HepG2 (cell line): Measurements from ENCODE around the gene SIMC1.

ENCODE experiments used
- ATF1 ChIP-seq: IDR thresholded peaks from 2 replicates; pipeline ENCODE4 v1.6.1; 2016; ENCODE audit warnings: mild to moderate bottlenecking, control low read depth
- BRCA1 ChIP-seq: sonication (generic); formaldehyde crosslinking; IDR thresholded peaks from 2 replicates; pipeline ENCODE4 v1.4.0; 2020; ENCODE audit warnings: missing genetic modification reagents
- EP300 ChIP-seq, 3 experiments: sonication (generic) in 1 of 3; formaldehyde crosslinking in 1 of 3; IDR thresholded peaks; 2 replicates each; pipeline versions ENCODE4 v1.5.1 to v1.6.1; 2011 to 2020; ENCODE audit warnings: low read depth in 2 of 3, low read length in 2 of 3, borderline replicate concordance in 1 of 3, improper control_type of control experiment in 1 of 3, mild to moderate bottlenecking in 1 of 3, missing genetic modification reagents in 1 of 3, moderate library complexity in 1 of 3
- GABPB1 ChIP-seq: IDR thresholded peaks from 2 replicates; pipeline ENCODE4 v1.6.1; 2016; ENCODE audit warnings: mild to moderate bottlenecking, missing genetic modification reagents, moderate library complexity, missing compliant biosample characterization
- HNRNPH1 ChIP-seq: fragments of 200-400 bp; formaldehyde crosslinking; optimal IDR thresholded peaks from 2 replicates; pipeline ENCODE3; 2017; ENCODE audit warnings: mild to moderate bottlenecking, low read depth, low read length
- IRF1 ChIP-seq: sonication (generic); formaldehyde crosslinking; IDR thresholded peaks from 2 replicates; pipeline ENCODE4 v1.4.0; 2020; ENCODE audit warnings: low read depth, mild to moderate bottlenecking, missing genetic modification reagents
- MAZ ChIP-seq, 2 experiments: sonication (generic) in 1 of 2; formaldehyde crosslinking in 1 of 2; IDR thresholded peaks; 2 replicates each; pipeline versions ENCODE4 v1.5.0 to v1.6.1; 2012 to 2020; ENCODE audit warnings: low read depth in 2 of 2, mild to moderate bottlenecking in 2 of 2, borderline replicate concordance in 1 of 2, improper control_type of control experiment in 1 of 2, low read length in 1 of 2, missing genetic modification reagents in 1 of 2, moderate library complexity in 1 of 2
- NFIB ChIP-seq: sonication (generic); formaldehyde crosslinking; IDR thresholded peaks from 2 replicates; pipeline ENCODE4 v1.9.0; 2021; ENCODE audit warnings: missing genetic modification reagents, mild to moderate bottlenecking, borderline replicate concordance
- YY1 ChIP-seq: IDR thresholded peaks from 2 replicates; pipeline ENCODE4 v1.6.1; 2011; ENCODE audit warnings: low read length, low read depth, moderate library complexity, mild to moderate bottlenecking; ENCODE audit not compliant: insufficient read depth, insufficient replicate concordance
- ZFP82 ChIP-seq: sonication (generic); formaldehyde crosslinking; IDR thresholded peaks from 2 replicates; pipeline ENCODE4 v1.5.1; 2020; ENCODE audit warnings: mild to moderate bottlenecking, missing genetic modification reagents, borderline replicate concordance
- TF ChIP-seq, protein P1 (sequence below): sonication (generic); formaldehyde crosslinking; IDR thresholded peaks from 2 replicates; pipeline ENCODE4 v1.5.1; 2020; ENCODE audit warnings: mild to moderate bottlenecking, missing genetic modification reagents, moderate library complexity
- TF ChIP-seq, protein P2 (sequence below): sonication (generic); formaldehyde crosslinking; IDR thresholded peaks from 2 replicates; pipeline ENCODE4 v1.8.0; 2022; ENCODE audit warnings: low read depth, missing genetic modification reagents
- TF ChIP-seq, protein P3 (sequence below): sonication (generic); formaldehyde crosslinking; IDR thresholded peaks from 2 replicates; pipeline ENCODE4 v1.5.0; 2020; ENCODE audit warnings: mild to moderate bottlenecking, missing genetic modification reagents, moderate library complexity

DNA sequence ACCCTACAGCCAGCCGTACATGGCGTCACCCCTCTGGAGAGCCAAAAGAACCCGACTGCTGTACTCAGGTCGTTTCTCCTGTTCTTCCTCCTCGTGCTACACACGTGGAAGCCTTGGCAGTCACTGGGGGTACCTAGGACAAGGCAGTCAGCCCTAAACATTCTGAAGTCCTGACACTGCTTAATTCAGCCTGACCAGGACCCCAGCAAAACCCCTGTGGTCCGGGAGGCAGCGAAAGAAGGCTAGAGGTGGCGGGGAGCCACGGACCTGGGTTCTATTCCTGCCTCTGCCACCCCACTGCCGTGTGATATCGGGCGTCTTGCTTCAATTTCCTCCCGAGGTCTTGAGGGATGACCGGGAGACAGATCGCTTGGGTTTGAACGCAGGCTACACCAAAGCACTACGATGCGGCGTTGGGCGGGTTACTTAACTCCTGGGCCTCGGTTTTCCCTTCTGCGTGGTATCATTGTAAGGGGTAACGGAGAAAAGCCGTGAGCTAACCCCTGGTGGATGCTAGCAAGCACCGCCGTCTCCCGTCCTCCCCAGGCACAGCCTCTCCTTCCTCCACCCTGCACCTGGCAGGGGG, 126.6 kb downstream of the SIMC1 start:
- TF ChIP-seq, protein P1, sequence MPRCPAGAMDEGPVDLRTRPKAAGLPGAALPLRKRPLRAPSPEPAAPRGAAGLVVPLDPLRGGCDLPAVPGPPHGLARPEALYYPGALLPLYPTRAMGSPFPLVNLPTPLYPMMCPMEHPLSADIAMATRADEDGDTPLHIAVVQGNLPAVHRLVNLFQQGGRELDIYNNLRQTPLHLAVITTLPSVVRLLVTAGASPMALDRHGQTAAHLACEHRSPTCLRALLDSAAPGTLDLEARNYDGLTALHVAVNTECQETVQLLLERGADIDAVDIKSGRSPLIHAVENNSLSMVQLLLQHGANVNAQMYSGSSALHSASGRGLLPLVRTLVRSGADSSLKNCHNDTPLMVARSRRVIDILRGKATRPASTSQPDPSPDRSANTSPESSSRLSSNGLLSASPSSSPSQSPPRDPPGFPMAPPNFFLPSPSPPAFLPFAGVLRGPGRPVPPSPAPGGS (CRISPR knock-in tag), result no peak
- TF ChIP-seq YY1 (no peak), IRF1 (no peak), ATF1 (CRISPR knock-in tag) (no peak), GABPB1 (CRISPR knock-in tag) (no peak), BRCA1 (CRISPR knock-in tag) (no peak), EP300 (IDR thresholded peaks at IDR 0.05; ENCODE audit: low read depth in 2 of 2, low read length in 2 of 2) (no peak), EP300 (CRISPR knock-in tag; IDR thresholded peaks at IDR 0.05; ENCODE audit: borderline replicate concordance) (no peak), HNRNPH1 (no peak), NFIB (CRISPR knock-in tag) (no peak), MAZ (IDR thresholded peaks at IDR 0.05; ENCODE audit: borderline replicate concordance, low read depth, low read length) (no peak), MAZ (CRISPR knock-in tag; IDR thresholded peaks at IDR 0.05; ENCODE audit: low read depth) (no peak), ZFP82 (no peak)
- TF ChIP-seq, protein P2, sequence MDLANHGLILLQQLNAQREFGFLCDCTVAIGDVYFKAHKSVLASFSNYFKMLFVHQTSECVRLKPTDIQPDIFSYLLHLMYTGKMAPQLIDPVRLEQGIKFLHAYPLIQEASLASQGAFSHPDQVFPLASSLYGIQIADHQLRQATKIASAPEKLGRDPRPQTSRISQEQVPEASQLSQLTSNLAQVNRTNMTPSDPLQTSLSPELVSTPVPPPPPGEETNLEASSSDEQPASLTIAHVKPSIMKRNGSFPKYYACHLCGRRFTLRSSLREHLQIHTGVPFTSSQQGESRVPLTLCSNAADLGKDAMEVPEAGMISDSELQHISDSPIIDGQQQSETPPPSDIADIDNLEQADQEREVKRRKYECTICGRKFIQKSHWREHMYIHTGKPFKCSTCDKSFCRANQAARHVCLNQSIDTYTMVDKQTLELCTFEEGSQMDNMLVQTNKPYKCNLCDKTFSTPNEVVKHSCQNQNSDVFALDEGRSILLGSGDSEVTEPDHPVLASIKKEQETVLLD (CRISPR knock-in tag), result no peak
- TF ChIP-seq, protein P3, sequence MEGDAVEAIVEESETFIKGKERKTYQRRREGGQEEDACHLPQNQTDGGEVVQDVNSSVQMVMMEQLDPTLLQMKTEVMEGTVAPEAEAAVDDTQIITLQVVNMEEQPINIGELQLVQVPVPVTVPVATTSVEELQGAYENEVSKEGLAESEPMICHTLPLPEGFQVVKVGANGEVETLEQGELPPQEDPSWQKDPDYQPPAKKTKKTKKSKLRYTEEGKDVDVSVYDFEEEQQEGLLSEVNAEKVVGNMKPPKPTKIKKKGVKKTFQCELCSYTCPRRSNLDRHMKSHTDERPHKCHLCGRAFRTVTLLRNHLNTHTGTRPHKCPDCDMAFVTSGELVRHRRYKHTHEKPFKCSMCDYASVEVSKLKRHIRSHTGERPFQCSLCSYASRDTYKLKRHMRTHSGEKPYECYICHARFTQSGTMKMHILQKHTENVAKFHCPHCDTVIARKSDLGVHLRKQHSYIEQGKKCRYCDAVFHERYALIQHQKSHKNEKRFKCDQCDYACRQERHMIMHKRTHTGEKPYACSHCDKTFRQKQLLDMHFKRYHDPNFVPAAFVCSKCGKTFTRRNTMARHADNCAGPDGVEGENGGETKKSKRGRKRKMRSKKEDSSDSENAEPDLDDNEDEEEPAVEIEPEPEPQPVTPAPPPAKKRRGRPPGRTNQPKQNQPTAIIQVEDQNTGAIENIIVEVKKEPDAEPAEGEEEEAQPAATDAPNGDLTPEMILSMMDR (CRISPR knock-in tag), result no peak
